HCT116 (cell line): ENCODE data around the gene CHST15. TPM values are rescaled to one million over a fixed set of nuclear protein-coding genes. Genes with fewer than 3 reads are reported as not detected.

Experiments used
- ATAC-seq: fragments of 200-7000 bp; cut with Tn5 transposase; 2 replicates; pipeline ENCODE4 v1.9.1; 2020; ENCODE audit warnings: mild to moderate bottlenecking, moderate library complexity
- BruUV-seq: library from RNA; stranded (reverse); fragments of 400-500 nt; replicated peaks from 2 replicates; lab custom pipeline; 2021; lab: Mats Ljungman, UMichigan
- CTCF ChIA-PET: fragments of 300-600 bp; sonication (Branson Sonifier 250); formaldehyde crosslinking; loops from one replicate; lab custom pipeline; 2021; ENCODE audit warnings: antibody characterized with exemption; lab: Charles Lee
- POLR2A ChIA-PET: fragments of 300-600, 350-600 bp; sonication (Branson Sonifier 250); formaldehyde crosslinking; loops from one replicate; lab custom pipeline; 2021; ENCODE audit warnings: antibody characterized with exemption; lab: Charles Lee
- RAD21 ChIA-PET, 2 experiments: fragments of 300-600 bp; sonication (Branson Sonifier 250); formaldehyde crosslinking; loops; one replicate each; lab custom pipeline; 2023; ENCODE audit warnings: low total read pairs in 2 of 2; ENCODE audit not compliant: uncharacterized antibody in 2 of 2, unreplicated experiment in 2 of 2, low non-redundant PET in 1 of 2; lab: Charles Lee
- DNase-seq: peaks from one replicate; pipeline ENCODE4 v3.0.0-alpha.2; 2010; ENCODE audit warnings: low read depth, low spot score
- H2AFZ ChIP-seq: fragments of 200-600 bp; shearing (Covaris generic), sonication (generic); 2 replicates; pipeline ENCODE4 v1.6.1; 2017; ENCODE audit warnings: low read depth, mixed run types, mixed read lengths, antibody characterized with exemption, low read length; ENCODE audit not compliant: poor library complexity, severe bottlenecking
- H3K27ac ChIP-seq: 2 replicates; pipeline ENCODE4 v1.5.1; 2012; ENCODE audit warnings: low read depth, low read length
- H3K27me3 ChIP-seq: fragments of 200-600 bp; sonication (generic); 2 replicates; pipeline ENCODE4 v1.6.1; 2016; ENCODE audit warnings: mixed run types, low read length, mixed read lengths; ENCODE audit not compliant: insufficient read depth
- H3K36me3 ChIP-seq, 2 experiments: fragments of 200-500 bp in 1 of 2; fragments of 200-600 bp in 1 of 2; sonication (Bioruptor generic) in 1 of 2; sonication (generic) in 1 of 2; 2 replicates each; pipeline versions ENCODE4 v1.5.1 to v1.6.1; 2014 to 2016; ENCODE audit warnings: low read length in 2 of 2, inconsistent platforms in 1 of 2, mixed read lengths in 1 of 2, mixed run types in 1 of 2; ENCODE audit not compliant: insufficient read depth in 2 of 2, control insufficient read depth in 1 of 2
- H3K4me1 ChIP-seq, 2 experiments: fragments of 200-600 bp in 1 of 2; sonication (generic) in 1 of 2; 2 replicates each; pipeline versions ENCODE4 v1.5.1 to v1.6.1; 2012 to 2017; ENCODE audit warnings: low read length in 2 of 2, inconsistent platforms in 1 of 2, mild to moderate bottlenecking in 1 of 2, mixed read lengths in 1 of 2, mixed run types in 1 of 2, moderate library complexity in 1 of 2; ENCODE audit not compliant: insufficient read depth in 2 of 2, control insufficient read depth in 1 of 2
- H3K4me2 ChIP-seq: fragments of 200-600 bp; sonication (generic); 2 replicates; pipeline ENCODE4 v1.6.1; 2017; ENCODE audit warnings: mixed run types, low read length, mixed read lengths
- H3K4me3 ChIP-seq, 2 experiments: fragments of 200-600 bp in 1 of 2; sonication (generic) in 1 of 2; replicated peaks in 1 of 2; 2 replicates each; pipeline ENCODE4 v1.5.1; 2011 to 2016; ENCODE audit warnings: low read length in 2 of 2, control low read depth in 1 of 2, low read depth in 1 of 2, mild to moderate bottlenecking in 1 of 2, mixed read lengths in 1 of 2, mixed run types in 1 of 2
- H3K79me2 ChIP-seq: fragments of 200-600 bp; sonication (generic); 2 replicates; pipeline ENCODE4 v1.6.1; 2017; ENCODE audit warnings: mild to moderate bottlenecking, mixed run types, low read length, moderate library complexity, mixed read lengths; ENCODE audit not compliant: insufficient read depth
- H3K9ac ChIP-seq: fragments of 200-600 bp; sonication (generic); 2 replicates; pipeline ENCODE4 v1.6.1; 2016; ENCODE audit warnings: low read length, mixed read lengths
- H3K9me2 ChIP-seq: fragments of 200-600 bp; sonication (generic), shearing (Covaris generic); 2 replicates; pipeline ENCODE4 v1.6.1; 2017; ENCODE audit warnings: mixed run types, mild to moderate bottlenecking, moderate library complexity; ENCODE audit not compliant: insufficient read depth
- H3K9me3 ChIP-seq, 2 experiments: fragments of 200-500 bp in 1 of 2; fragments of 200-600 bp in 1 of 2; sonication (Bioruptor generic) in 1 of 2; sonication (generic) in 1 of 2; 2 replicates each; pipeline ENCODE4 v1.6.1; 2014 to 2017; ENCODE audit warnings: low read length in 2 of 2, mixed read lengths in 2 of 2, inconsistent platforms in 1 of 2, low read depth in 1 of 2, mild to moderate bottlenecking in 1 of 2, mixed run types in 1 of 2, moderate library complexity in 1 of 2; ENCODE audit not compliant: control insufficient read depth in 1 of 2, insufficient read depth in 1 of 2
- H4K20me1 ChIP-seq: fragments of 200-600 bp; sonication (generic), shearing (Covaris generic); 2 replicates; pipeline ENCODE4 v1.6.1; 2017; ENCODE audit warnings: mixed run types, mild to moderate bottlenecking, moderate library complexity; ENCODE audit not compliant: insufficient read depth
- CBX3 ChIP-seq: IDR thresholded peaks from 2 replicates; pipeline ENCODE4 v1.6.1; 2012; ENCODE audit warnings: low read depth
- CEBPB ChIP-seq: IDR thresholded peaks from 2 replicates; pipeline ENCODE4 v1.6.1; 2012; ENCODE audit warnings: low read depth
- ELF1 ChIP-seq: IDR thresholded peaks from 2 replicates; pipeline ENCODE4 v1.6.1; 2012; ENCODE audit warnings: low read depth, borderline replicate concordance
- RAD21 ChIP-seq: IDR thresholded peaks from 2 replicates; pipeline ENCODE4 v1.6.1; 2012; ENCODE audit warnings: low read depth, mild to moderate bottlenecking
- ZBTB33 ChIP-seq: IDR thresholded peaks from 2 replicates; pipeline ENCODE4 v1.6.1; 2011; ENCODE audit warnings: mild to moderate bottlenecking, low read length, moderate library complexity; ENCODE audit not compliant: insufficient replicate concordance; ENCODE audit errors: extremely low read depth
- ZNF274 ChIP-seq: fragments of 200-500 bp; sonication (Bioruptor generic); IDR thresholded peaks from 2 replicates; pipeline ENCODE4 v1.6.1; 2014; ENCODE audit warnings: mild to moderate bottlenecking, low read depth, low read length, inconsistent platforms
- intact Hi-C: fragments of 100-400 bp; cut with micrococcal nuclease; formaldehyde crosslinking; loops from 2 replicates; pipeline ENCODE4 v1.10.0; 2022
- total RNA-seq: library from RNA; stranded (reverse); gene quantifications from one replicate; pipeline ENCODE4 v1.2.1, GENCODE V29; 2021; ENCODE audit not compliant: unreplicated experiment

CHST15 gene
- total RNA-seq, 1 experiment from 2014 or later, result 47.2 TPM

GRCh38 chr10:124110882-124111281 is 17.5 kb upstream of the CHST15 start (continued):
- no peak for TF ChIP-seq ZBTB33

GRCh38 chr10:124109261-124109660 is 15.9 kb upstream of the CHST15 start:
- intact Hi-C loops, result loop anchor here (1.0 kb wide), 1 partner anchor 37 kb away; no protein-coding TSS in a partner anchor
- Histone ChIP-seq H3K4me3 (no peak overlapping the region), H3K4me2 (no peak overlapping the region), H4K20me1 (no peaks in the 10 kb centered on the region), H3K79me2 (no peaks in the 10 kb centered on the region), H3K4me1 (peaks cover 25 to 30% of the 10 kb centered on the region in 2 experiments), H3K9me2 (no peaks in the 10 kb centered on the region), H3K9me3 (no peaks in the 10 kb centered on the region), H2AFZ (no peak overlapping the region), H3K27ac (no peak overlapping the region), H3K27me3 (no peaks in the 10 kb centered on the region), H3K9ac (no peak overlapping the region), H3K36me3 (no peaks in the 10 kb centered on the region)
- DNase-seq, result no peak
- BruUV-seq, result no TSS peak
- TF ChIP-seq RAD21, result no peak
- TF ChIP-seq ZNF274, result no peak
- TF ChIP-seq CEBPB, result no peak
- TF ChIP-seq ELF1, result no peak
- no peak for TF ChIP-seq CBX3
- ChIA-PET POLR2A (no interaction called here), RAD21 (no interaction called here), CTCF (no interaction called here)
- no peak for ATAC-seq
